ENCODE data around the gene RUFY3. TPM values are rescaled to one million over a fixed set of nuclear protein-coding genes. Genes with fewer than 3 reads are reported as not detected.

Gene RUFY3
- total and polyA plus RNA-seq, 9 of the 15 experiments (the other 6 are each of a cell fraction or from before 2014, with no cell fraction given): 4.2 to 31.1 (median 21.5) TPM

DNA sequence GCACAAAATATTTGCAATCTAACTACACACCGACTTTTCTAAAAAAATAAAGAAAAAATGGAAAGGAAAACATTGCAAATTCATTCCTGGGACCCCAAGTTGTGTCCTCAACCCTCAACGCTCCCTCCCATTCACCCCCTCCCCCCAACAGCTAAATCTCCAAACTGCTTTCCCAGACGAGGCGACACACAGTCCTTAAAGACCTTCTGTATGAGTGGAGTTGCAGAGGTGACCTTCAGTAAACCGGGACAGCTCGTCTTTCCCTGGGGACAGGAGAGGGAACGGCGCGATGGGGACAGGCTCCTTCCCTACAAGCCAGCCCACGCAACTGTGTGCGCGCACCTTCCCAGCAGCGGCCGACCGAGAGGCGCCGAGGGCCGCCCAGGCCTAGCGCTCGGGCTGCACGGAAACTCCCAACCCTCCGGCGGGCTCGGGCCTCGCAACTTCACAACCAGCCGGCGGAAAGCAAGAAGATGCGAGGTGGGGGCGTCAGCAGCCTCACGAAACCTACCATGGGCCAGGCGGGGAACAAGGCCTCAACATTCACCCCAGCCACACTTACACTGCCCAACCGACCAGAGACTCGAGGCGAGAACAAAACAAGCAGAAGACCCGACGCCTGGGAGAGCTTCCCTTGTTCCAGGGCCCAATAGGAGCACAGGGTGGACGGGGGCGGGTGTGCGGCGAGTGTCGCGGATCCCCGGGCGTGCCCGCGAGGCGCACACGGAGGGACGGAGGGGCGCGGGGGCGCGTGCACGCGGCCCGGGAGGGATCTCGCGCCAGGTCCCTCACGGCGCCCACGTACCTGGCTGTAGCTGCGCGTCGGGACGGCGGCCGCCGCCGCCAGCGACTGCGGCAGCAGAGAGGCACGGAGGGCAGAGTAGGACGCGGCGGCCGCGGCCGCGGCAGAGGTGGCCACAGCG, 117.2 kb downstream of the RUFY3 start (continued):
- TF ChIP-seq, protein P1, sequence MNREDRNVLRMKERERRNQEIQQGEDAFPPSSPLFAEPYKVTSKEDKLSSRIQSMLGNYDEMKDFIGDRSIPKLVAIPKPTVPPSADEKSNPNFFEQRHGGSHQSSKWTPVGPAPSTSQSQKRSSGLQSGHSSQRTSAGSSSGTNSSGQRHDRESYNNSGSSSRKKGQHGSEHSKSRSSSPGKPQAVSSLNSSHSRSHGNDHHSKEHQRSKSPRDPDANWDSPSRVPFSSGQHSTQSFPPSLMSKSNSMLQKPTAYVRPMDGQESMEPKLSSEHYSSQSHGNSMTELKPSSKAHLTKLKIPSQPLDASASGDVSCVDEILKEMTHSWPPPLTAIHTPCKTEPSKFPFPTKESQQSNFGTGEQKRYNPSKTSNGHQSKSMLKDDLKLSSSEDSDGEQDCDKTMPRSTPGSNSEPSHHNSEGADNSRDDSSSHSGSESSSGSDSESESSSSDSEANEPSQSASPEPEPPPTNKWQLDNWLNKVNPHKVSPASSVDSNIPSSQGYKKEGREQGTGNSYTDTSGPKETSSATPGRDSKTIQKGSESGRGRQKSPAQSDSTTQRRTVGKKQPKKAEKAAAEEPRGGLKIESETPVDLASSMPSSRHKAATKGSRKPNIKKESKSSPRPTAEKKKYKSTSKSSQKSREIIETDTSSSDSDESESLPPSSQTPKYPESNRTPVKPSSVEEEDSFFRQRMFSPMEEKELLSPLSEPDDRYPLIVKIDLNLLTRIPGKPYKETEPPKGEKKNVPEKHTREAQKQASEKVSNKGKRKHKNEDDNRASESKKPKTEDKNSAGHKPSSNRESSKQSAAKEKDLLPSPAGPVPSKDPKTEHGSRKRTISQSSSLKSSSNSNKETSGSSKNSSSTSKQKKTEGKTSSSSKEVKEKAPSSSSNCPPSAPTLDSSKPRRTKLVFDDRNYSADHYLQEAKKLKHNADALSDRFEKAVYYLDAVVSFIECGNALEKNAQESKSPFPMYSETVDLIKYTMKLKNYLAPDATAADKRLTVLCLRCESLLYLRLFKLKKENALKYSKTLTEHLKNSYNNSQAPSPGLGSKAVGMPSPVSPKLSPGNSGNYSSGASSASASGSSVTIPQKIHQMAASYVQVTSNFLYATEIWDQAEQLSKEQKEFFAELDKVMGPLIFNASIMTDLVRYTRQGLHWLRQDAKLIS (CRISPR knock-in tag; IDR thresholded peaks at IDR 0.05): no peak
- TF ChIP-seq CTCFL (IDR thresholded peaks at IDR 0.05; ENCODE audit: borderline replicate concordance, insufficient read depth, low read depth, low read length, poor library complexity, severe bottlenecking): no peak
- TF ChIP-seq DNMT1 (IDR thresholded peaks at IDR 0.05): no peak
- TF ChIP-seq POLR2H (tag; IDR thresholded peaks at IDR 0.05; ENCODE audit: low read depth): no peak
- TF ChIP-seq NBN (IDR thresholded peaks at IDR 0.05; ENCODE audit: low read depth): no peak
- TF ChIP-seq ETS2 (tag; IDR thresholded peaks at IDR 0.05; ENCODE audit: borderline replicate concordance, poor library complexity, severe bottlenecking): no peak
- no peak for TF ChIP-seq NCOA2 (IDR thresholded peaks at IDR 0.05; ENCODE audit: partially characterized antibody in 2 of 2)
- TF ChIP-seq ELK3 (CRISPR knock-in tag; IDR thresholded peaks at IDR 0.05): no peak
- no peak for TF ChIP-seq RFX1 (IDR thresholded peaks at IDR 0.05)
- no peak for TF ChIP-seq MED1 (CRISPR knock-in tag; IDR thresholded peaks at IDR 0.05; ENCODE audit: borderline replicate concordance)
- no peak for TF ChIP-seq HNRNPH1 (optimal IDR thresholded peaks at IDR 0.05; ENCODE audit: low read depth, low read length)
- TF ChIP-seq KLF6 (CRISPR knock-in tag; IDR thresholded peaks at IDR 0.05; ENCODE audit: borderline replicate concordance): no peak
- no peak for TF ChIP-seq ZNF41 (CRISPR knock-in tag; conservative IDR thresholded peaks at IDR 0.05)
- no peak for TF ChIP-seq HLTF (IDR thresholded peaks at IDR 0.05)
- no peak for TF ChIP-seq ETV5 (CRISPR knock-in tag; IDR thresholded peaks at IDR 0.05; ENCODE audit: low read depth)
- no peak for TF ChIP-seq ZFP30 (CRISPR knock-in tag; IDR thresholded peaks at IDR 0.05; ENCODE audit: borderline replicate concordance)
- no peak for TF ChIP-seq GTF2F1 (IDR thresholded peaks at IDR 0.05; ENCODE audit: low read depth, low read length)
- no peak for TF ChIP-seq PURB (CRISPR knock-in tag; IDR thresholded peaks at IDR 0.05; ENCODE audit: low read depth)
- TF ChIP-seq BRF1 (IDR thresholded peaks at IDR 0.05; ENCODE audit: borderline replicate concordance, extremely low read depth, insufficient read length): no peak

Measured in K562 (cell line).